Measurements from ENCODE around the gene RSRC1.
A peak's percentile ranks its signal among the peaks of the same experiment; 100 is the strongest.

RSRC1 gene

DNA sequence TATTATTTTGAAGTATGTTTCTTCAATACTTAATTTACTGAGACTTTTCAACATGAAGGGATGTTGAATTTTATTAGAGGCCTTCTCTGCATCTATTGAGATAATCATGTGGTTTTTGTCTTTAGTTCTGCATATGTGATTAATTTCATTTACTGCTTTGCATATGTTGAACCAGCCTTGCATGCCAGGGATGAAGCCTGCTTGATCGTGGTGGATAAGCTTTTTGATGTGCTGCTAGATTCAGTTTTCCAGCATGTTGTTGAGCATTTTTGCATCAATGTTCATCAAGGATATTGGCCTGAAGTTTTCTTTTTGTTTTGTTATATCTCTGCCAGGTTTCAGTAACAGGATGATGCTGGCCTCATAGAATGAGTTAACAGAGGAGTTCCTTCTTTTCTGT is 134.4 kb downstream of the RSRC1 start:
- no peak for DNase-seq

GRCh38 chr3:158247288-158247687 is 137.4 kb downstream of the RSRC1 start:
- DNase-seq = no peak

- no peak for DNase-seq
Observed at GRCh38 chr3:158248261-158248660, 138.4 kb downstream of the RSRC1 start.

DNA sequence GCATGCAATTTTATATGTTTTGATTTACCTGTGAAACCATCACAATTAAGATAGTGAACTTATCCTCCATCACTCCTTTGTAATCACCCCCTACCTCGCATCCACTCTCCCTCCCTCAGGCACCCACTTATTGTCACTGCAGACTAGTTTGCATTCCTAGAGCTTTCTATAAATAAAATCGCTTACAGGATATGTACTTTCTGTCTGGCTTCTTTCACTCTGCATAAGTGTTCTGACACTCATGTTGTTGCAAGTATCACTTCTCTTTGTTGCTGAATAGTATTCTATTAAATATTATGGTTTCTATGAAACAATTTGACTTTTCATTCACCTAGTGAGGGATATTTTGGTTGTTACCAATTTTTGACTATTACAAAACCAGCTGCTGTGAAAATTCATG is 139.3 kb downstream of the RSRC1 start:
- no peak for DNase-seq

DNA sequence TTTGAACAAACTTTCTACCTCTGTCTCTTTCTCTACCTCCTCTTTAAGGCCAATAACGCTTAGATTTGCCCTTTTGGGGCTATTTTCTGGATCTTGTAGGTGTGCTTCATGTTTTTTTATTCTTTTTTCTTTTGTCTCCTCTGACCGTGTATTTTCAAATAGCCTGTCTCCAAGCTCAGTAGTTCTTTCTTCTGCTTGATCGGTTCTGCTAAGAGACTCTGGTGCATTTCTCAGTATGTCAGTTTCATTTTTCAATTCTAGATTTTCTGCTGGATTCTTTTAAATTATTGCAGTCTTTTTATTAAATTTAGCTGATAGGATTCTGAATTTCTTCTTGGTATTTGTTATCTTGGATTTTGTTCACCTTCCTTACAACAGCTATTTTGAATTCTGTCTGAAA is 148.7 kb downstream of the RSRC1 start:
- DNase-seq = no peak

- DNase-seq = no peak
Observed at GRCh38 chr3:158260392-158260791, 150.5 kb downstream of the RSRC1 start.

GRCh38 chr3:158261371-158261991 is 151.6 kb downstream of the RSRC1 start:
- DNase-seq = no peak

DNA sequence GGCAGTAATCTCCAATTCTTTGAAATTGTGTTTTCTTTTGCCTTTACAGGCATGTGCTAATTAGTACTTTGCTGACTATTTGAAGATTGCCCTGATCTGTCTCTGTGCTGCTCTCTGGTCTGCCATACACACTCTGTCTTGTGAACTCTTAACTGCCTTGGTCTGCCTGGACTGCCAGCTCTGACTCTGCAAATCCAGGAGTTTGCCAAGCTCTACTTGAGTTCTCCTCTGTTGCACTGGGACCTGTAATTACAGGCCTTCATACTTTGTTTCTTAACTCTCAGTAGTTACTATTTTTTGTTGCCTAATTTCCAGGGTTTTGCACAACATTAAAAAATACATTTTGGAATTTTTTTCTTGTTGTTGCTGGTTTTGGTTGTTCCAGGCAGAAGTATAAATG is 155.0 kb downstream of the RSRC1 start:
- no peak for DNase-seq

DNA sequence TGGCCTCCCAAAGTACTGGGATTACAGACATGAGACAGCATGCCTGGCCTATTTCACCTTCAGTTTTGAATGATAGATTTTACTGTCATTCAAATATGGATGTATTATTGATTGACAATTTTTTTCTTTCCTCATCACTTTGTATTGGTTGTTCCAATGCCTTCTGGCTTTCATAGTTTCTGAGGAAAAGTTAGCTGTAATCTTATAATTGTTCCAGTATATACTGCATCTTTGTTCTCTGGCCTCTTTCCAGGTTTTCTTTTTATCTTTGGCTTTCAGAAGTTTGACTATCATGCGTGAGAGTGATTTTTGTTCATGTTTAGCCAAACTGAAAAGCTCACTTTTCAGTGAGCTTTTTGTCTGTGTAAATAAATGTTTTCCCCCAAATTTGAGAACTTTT is 157.1 kb downstream of the RSRC1 start:
- DNase-seq = no peak

DNA sequence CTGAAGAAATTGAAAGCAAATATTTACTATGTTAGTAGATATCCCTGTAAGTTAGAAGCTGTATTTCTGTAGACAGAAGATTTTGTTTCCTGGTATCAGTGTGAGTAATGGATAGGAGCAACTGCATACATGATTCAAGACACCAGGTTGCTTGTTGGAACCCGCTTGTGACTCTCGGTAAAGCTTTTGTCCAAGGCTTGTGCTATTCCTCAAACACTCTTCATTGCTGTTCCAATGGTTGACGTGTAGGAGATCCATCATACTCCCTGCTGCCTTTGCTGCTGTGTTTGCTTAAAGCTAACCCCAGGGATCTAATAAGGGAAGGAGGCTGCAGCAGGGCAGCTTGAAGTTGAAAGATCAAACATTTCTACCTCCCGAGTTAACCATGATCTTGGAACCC is 160.1 kb downstream of the RSRC1 start:
- DNase-seq = no peak

DNA sequence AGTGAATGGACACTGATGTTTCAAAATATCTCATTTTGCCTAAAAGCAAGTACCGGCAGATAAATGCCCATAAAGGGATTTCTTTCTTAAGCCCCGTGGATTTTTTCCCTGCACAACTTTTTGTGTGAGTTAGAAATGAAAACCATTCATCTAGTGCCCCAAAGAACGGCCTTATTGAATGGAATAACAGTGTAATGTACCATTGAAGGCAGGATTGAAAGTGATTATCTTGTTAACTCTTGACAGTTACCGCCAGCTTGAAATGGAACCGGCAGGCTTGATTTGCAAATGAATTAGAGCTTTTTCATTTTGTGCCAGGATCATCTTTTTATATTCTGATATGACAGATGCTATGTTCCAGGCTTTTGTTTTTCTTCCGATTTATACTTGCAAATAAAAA is 162.2 kb downstream of the RSRC1 start:
- no peak for DNase-seq

- no peak for DNase-seq
Observed at GRCh38 chr3:158273656-158274055, 163.8 kb downstream of the RSRC1 start.

- no peak for DNase-seq
Observed at GRCh38 chr3:158278187-158278586, 168.3 kb downstream of the RSRC1 start.

DNA sequence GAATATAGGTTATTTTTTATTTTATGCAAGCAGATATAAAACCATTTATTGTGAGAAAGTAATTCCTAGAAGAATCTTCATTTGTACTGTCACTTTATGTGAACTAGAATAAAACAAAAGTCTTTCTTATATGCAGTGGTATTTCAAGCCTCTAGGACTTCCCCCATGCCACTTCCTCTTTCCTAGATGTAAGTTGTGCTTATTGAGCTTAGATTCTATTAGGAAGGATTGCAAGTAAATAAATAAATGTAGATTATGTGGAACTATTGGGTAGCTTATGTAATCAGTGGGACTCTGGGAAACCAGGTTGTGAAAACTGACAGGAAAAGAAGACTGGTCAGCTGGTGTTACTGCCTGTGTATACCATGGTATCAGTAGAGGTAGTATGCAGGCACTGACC is 169.7 kb downstream of the RSRC1 start:
- no peak for DNase-seq

DNA sequence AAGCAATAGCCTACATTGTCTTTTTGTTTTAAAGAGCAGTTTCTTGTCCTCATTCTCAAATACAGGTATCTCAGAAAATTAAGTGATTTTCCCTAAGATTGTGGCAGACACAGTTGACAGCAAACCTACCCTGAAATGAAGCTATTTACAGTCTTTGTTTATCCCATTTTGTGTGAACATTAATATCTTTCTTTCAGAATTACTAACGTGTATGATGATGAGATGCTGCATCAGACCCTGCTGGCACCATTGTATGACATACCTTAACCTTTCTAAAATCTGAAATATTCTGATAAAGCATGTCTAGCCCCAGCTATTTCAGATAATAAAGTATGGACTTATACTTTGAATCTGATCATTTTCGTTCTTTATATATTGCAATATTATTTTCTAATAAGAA is 185.9 kb downstream of the RSRC1 start:
- DNase-seq = no peak

DNA sequence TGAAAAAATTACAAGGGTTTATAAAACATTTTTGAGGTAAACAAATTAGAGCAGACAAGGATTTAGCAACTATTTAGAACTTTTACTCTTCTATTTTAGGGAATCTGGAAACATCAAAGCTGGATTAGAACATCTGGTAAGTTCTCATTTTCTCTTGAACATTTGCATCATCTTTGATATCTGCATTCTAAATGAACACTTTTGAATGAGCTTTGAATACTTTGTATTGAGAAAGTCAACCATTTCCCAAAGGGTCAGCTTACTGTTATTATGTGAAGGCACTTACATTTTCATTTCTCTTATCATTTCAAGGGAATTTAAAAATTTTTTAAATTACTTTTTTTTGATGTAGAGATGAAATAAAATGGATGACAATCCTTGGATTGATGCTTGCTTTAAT is 188.1 kb downstream of the RSRC1 start:
- DNase-seq = no peak

DNA sequence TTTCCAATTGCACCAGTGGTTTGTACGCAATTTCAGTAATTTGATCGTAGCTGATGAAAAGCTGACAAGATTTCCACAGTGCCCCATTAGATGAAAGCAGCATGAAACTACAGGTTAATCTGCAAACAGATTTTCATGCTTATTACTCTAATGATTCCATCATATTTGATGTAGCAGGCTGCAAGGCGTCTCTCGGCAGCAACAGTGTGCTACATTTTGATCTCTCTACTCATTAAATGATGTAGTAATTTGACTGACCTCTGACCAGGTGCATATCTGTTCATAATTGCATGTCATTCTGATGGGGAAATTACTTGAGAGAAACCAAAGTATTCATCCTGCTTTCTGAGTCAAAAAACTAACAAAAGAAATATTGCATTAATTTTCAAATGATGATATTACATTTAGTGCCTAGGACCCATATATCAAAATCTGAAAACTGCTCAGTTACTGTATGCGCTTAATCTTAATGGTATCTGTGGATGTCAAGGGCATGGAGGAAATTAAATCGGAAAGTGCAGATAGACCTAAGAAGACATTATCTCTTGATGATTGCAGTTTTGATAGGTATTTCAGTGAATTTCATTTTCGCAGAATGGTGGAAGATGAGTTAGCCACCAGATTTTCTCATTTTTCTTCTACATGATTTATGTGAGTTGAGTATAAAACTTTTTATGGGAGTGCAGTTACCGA is 198.5 kb downstream of the RSRC1 start:
- no peak for DNase-seq

GRCh38 chr3:158312560-158313141 is 202.8 kb downstream of the RSRC1 start:
- no peak for DNase-seq

GRCh38 chr3:158313338-158313927 is 203.5 kb downstream of the RSRC1 start:
- DNase-seq = peak; percentile 58

GRCh38 chr3:158314426-158315357 is 204.8 kb downstream of the RSRC1 start:
- no peak for DNase-seq

- peak; percentile 15 for DNase-seq
Observed at GRCh38 chr3:158329696-158330441, 220.0 kb downstream of the RSRC1 start.

DNA sequence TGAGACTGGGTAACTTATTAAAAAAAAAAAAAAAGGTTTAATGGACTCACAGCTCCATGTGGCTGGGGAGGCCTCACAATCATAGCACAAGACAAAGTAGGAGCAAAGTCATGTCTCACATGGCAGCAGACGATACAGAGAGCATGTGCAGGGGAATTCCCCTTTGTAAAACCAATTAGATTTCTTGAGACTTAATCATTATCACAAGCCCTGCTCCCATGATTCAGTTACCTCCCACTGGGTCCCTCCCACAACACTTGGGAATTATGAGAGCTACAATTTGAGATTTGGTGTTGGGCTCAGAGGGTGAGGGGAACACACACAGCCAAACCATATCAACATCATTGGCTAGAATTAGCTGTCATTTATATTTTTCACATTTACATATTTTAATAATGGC is 221.0 kb downstream of the RSRC1 start:
- no peak for DNase-seq
